Measurements from ENCODE around the gene SEC23IP.

- TF ChIP-seq CTCF (IDR thresholded peaks at IDR 0.05; ENCODE audit: insufficient read depth, low read length, poor library complexity, severe bottlenecking) (no peak), EZH2phosphoT487 (conservative IDR thresholded peaks at IDR 0.05; ENCODE audit: low read length) (no peak)
Observed at GRCh38 chr10:119910689-119911088, 18.2 kb downstream of the SEC23IP start.

Data from SU-DHL-6 (cell line).